GM18907 (cell line): ENCODE data around the gene DBT.
"Not testable (repeated sequence)": the region's sequence is repeated elsewhere in the genome, so short reads cannot be mapped to it uniquely, and the experiment has no call there.

Experiments
- ATAC-seq: cut with Tn5 transposase; IDR thresholded peaks from one replicate; pipeline ENCODE4 v1.9.1; 2021; ENCODE audit warnings: mild to moderate bottlenecking, moderate library complexity; ENCODE audit not compliant: unreplicated experiment

DBT gene

DNA sequence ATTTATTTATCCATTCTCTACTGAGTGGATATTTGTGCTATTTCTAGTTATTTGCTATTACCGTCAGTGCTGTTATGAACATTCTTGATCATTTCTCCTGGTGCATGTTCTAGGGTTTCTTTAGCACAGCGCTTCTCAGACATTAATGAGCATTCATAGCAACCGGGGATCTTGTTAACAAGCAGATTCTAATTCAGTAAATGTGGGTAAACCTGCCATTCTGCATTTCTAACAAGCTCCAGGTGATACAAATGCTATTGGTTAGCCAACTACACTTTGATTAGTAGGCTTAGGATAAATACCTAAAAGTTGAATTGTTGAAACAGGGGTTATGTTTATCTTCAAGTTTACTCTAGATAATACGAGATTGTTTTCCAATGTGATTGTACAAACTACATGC is 3.3 kb upstream of the DBT start:
- ATAC-seq, result no peak

DNA sequence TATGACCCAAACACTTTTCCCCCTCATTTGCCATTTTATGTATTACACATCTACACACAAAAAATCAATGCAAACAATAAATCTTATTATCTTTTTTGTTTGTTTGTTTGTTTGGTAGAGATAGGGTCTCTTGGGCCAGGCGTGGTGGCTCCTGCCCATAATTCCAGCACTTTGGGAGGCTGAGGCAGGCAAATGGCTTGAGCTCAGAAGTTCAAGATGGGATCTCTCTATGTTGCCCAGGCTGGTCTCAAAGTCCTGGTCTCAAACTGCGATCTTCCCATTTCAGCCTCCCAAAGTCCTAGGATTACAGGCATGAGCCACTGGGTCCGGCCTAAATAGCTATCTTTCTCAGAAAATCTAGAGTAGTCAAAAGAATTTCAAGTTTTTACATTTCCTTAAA is 1.2 kb upstream of the DBT start:
- no peak for ATAC-seq

DNA sequence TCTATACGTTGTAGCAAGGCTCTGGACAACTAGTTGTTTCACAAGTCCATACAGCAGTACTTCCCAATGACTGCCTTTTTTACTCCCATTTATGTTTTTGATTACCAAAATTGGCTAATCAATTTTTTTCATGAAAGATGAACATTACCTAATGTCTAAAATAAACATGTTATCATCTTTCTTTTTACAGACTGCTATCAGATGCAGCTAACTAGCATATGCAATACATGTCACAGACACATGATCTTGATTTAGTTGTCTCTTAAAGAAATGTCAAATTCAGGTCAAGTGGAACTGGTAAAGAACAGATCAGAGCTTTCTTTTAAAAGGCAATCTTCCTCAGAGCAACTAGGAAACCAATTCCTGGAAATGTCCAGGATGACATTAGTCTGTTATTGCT is 630 bp upstream of the DBT start:
- no peak for ATAC-seq

DNA sequence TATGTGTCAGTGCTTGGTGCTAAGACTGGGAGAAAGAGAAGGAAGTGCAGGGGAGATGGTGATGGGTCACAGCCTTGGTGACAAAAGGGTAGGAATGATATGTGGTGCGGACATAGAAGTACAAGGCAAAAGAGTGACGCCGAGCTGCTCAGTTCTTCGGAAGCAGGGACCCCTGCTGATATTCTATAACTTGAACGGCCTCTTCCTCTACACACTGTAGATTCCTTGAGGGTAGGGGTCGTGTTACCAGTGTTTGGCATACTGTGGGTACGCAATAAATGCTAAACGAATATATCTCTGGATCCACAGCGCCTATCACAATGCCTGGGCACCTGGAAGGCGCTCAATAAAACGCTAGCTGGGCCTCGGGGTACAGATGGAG is 488 bp downstream of the DBT start:
- ATAC-seq, result no peak

DNA sequence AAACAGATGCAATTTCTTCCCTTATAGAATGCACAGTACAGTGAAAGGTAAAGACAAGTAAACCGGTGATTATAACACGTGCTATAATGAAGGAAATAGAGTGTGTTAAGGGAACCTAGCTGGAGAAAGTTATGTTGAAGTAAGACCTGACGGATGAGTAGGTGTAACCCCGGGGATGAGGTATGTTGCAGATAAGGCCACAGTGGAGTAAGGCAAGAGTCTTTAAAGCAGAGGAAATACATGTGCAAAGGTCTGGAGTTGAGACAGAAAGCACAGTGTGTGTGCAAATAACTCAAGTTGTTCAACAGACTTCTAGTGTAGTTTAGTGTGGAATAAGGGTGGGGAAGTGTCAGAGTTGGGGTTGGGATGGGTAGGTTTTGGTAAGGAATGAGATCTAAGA is 2.9 kb downstream of the DBT start:
- ATAC-seq, result no peak

DNA sequence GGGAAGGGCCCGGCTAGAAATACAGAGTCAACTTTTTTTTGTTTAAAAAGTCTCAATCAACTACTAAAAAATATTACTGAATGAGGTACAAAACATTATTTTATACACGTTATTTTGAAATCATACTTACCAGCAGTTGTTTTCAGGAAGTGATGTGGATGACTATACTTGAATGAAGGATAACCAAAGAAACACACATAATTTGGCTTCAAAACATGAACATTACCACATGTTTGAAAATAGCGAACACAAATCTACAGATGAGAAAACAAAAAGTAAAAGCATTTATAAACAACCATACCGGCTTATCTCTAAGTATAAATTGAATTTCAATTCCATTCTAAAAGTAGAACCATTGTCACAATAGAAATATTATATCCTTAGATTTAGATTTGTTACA is 9.0 kb downstream of the DBT start:
- no peak for ATAC-seq

DNA sequence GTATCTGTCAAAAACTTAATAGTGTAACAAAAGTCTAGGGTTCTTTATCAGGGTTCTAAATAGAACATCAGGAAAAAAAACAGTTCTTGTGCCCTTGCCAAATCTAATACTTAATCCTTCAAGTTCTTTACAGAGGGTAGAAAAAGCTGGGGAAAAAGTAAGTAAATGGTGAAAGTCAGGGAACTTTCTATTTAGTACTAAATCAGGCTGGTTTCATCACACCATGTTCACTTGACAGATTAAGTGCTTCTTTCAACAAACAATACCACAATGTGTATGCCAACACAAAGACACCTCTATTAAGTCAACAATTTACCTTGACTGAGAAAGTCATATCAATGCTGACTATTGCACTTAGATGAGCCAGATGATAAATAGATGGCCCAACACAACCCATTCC is 9.7 kb downstream of the DBT start:
- no peak for ATAC-seq

DNA sequence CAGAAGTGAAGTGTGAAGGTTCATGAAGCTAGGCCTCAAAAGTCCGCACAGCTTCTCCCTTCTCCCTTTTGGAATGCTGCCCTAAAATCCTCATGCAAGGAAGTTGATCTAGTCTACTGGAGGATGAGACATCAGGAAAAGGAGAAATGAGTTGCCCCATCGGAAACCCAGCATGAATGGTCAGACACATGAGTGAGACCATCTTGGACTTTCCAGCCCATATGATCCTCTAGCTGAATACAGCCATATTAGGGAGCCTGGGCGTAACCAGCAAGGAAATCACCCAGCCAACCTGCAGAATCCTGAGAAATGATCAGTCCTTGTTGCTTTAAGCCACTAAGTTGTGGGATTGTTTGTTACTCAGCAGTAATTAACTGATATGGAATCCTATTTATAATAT is 12.5 kb downstream of the DBT start:
- ATAC-seq, result no peak

DNA sequence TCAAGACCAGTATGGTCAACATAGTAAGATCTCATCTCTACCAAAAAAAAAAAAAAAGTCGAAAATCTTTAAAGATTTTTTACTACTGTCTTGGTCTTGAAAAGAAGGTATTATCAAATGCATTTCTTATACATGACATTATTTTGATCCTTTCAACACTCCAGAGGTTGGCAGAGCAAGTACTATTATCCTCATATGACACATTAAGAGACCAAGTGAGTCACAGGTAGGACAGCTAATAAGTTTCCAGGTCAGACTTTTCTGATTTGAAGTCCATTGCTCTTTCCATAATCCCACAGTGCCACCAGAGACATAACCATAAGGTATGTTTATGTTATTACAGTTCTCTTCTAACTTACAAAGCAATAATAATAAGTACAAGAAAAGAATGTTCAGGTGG is 15.2 kb downstream of the DBT start:
- ATAC-seq, result no peak

DNA sequence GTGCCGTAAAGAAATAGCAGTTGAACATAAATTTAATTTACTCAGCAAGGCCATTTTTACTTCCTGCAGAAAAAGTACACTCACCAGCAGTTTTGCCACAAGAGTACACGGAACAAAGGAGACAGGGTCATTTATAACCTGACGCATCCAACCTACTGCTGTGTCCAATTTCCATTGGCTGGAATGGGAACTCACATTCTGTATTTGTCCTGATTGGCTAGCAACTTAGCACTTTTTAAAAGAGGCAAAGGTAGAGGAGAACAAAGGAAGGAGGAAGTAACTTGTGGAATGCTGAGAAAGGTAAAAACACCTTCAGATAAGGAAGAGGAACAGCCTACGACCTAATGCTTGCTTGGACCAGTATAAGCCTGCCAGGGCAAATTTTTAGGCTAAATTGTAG is 16.1 kb downstream of the DBT start:
- not testable (repeated sequence) for ATAC-seq

DNA sequence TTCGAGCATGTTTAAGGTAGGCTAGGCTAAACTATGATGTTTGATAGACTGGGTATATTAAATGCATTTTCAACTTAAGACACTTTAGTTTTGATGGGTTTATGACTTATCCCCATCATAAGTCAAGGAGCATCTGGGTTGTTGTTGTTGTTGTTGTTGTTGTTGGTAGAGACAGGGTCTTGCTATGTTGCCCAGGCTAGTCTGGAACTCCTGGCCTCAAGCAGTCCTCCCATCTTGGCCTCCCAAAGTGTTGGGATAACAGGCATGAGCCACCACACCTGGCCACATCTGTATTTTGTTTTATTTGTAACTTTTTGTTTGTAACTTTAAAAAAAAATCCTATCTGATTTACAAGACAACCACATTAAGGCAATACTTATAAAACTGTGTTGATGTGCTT is 17.5 kb downstream of the DBT start:
- ATAC-seq, result no peak

DNA sequence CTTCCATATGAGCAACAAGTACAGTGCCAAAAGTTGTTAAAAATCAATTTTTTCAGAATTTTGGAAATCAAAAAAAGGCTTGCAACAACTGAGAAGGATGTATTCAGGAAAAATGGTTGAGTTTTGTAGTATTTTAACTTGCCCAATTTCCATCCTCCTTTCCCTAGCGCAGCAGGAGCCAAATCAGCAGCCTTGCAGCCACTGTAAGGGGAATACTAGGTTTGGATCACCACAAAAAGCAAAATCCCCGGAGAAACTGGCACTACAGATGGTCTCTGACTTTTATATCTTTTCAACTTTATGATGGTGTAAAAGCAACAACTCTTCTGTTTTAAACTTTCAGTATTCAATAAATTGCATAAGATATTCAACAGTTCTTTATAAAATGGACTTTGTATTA is 17.9 kb downstream of the DBT start:
- ATAC-seq, result no peak

DNA sequence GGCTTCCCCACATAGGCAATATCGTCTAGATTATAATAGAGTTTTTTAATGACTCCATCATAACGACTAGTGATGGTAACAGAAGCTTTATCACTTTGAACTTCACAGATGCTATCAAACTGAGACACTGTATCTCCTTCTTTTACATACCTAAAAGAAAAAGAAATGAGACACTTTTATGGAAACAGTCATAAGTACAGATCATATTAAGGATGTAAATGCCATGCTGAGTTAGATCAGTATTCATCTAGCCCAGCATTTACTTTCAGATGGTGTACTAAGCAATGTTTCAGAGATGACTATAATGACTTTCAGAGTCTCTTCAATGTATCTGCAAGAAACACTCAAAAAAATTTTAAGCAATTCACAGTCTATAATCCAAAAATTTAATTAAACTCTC is 18.9 kb downstream of the DBT start:
- ATAC-seq, result no peak

DNA sequence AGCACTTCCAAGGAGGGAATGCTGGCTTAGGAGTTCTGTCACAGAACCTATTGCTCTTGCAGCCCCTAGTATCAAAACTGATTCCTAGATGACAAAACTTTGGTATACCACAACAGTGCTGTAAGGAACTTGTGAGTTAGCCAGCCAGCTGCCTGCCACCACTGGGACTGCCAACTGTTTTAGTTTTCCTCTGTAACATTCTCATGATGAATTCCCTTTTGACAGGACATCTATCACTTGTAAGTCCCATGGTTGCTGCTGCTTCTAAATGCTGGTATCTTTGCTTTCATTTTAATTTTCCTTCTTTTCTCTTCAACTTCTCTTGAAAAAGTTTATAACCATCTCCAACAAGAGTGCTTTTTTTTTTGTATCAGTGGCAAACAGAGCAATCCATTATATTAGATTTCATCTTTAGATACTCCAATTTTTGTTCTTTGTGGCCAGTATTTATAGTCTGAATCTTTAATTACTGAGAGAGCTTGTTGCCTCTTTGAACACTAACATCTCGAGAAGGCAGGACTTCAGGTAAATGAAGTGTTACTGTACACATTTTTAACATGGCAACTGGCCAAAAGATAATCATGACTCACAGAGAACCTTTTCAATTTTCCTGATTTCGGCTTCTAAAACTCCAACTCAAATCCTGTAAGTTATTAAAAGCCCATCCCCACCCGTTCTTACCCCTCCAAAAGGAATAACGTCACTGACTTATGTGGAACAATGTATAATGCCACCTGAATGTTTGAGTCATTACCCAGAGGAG is 19.8 kb downstream of the DBT start:
- ATAC-seq, result no peak

DNA sequence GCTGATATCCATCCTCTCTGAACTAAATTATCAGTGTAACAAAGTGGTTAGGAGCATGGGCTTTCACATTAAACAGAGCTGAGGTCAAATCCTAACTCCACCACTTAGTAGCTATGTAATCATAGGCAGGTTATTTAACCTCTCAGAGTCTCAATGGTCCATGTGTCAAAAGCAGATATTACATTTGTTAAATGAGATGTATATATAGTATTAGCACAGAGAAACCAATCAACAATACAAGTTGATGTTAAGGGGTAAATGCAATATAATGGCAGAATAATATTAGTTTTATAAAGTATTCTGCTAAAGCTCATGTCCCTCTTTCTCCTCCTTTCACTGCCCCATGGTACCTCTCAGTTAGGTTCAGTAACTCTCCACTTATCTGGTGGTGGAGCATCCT is 27.2 kb downstream of the DBT start:
- no peak for ATAC-seq

DNA sequence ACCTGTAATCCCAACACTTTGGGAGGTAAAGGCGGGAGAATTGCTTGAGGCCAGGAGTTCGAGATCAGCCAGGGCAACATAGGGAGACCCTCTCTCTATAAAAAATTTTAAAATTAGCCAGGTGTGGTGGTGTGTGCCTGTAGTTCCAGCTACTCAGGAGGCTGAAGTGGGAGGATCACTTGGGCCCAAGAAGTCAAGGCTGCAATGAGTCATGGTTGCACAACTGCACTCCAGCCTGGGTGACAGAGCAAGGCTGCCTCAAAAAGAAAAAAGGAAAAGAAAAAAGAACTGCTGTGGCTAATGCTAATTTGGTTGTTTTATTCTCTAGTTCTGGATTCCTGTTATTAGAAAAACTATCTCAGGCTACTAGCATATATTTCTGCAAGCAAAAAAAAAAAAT is 29.8 kb downstream of the DBT start:
- ATAC-seq, result no peak

DNA sequence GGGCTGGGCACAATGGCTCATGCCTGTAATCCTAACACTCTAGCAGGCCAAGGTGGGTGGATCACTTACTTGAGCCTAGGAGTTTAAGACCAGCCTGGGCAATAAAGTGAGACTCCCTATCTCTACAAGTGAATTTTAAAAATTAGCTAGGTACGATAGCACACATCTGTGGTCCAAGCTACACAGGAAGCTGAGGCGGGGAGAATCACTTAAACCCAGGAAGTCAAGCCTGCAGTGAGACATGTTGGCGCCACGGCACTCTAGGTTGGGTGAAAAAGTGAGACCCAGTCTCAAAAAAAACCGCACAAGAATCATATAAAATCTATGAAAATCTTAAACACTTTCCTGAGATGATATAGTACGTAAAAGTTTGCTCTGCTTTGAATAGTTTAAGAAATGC is 30.2 kb downstream of the DBT start:
- no peak for ATAC-seq

DNA sequence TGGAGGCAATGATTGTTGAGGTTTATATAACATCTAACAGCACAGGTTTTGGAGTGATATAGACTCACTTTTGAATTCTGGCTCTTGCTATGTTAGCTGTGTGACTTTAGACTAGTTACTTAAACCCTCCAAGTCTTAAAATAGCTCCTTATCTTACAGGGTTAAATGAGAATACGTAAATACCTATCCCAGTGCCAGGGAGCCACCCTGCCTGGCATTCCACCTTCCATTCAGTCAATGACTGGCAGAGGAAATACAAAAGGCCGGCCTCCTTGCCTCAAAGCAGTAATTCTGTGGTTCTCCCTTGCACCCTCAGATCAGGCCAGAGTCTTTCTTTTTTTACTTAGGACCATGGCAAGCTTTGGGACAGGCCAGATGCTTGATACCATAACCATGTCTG is 31.8 kb downstream of the DBT start:
- no peak for ATAC-seq

DNA sequence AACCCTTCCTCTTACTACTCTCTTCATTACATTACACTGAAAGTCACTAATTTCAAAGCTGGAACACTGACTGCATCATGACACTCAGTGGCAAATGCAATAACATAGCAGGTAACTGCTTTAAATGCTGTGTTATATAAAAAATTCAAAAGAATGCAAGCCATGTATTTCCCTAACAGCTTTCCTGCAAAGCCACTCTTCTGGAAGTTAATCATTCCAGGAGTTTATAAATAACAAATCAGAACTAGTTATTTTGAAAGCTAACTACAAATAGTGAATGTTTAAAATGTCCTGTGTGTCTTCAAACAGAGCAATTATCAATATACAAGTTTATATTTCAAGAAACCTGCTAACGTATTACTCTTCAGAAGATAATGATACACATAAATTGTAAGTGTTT is 34.5 kb downstream of the DBT start:
- ATAC-seq, result no peak

DNA sequence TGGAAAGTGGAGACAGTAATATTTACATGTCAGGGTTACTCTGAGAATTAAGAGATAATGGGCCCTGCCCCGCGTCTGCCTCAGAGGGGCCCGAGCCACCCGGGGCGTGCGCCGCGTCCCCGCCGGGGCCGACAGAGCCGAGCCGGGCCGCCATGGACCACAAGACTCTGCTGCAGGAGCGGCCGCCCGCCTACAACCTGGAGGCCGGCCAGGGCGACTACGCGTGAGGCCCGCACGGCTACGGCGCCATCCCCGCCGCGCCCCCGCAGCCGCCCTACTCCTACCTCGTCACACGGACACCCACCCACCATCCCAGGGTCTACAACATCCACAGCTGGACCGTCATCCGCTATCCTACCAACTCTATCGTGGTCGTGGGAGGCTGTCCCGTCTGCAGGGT is 36.5 kb downstream of the DBT start:
- ATAC-seq, result no peak

DNA sequence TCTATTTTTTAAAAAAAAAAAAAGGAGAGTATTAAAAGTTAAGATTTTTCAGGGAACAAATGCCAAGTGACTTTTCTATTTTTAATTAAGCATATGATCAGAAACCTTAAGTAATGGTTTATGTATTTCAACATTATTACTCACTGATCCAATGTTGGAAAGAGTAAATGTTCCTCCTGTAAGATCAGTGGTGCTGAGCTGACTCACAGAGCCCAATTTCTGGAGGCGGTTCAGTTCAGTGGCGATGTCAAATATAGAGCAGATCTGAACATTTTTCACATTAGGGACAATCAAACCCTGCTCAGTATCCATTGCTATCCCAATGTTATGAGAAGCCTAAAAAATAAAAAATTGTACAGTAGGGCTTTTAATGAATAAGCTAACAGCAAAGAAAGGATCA is 43.3 kb downstream of the DBT start:
- ATAC-seq, result no peak

DNA sequence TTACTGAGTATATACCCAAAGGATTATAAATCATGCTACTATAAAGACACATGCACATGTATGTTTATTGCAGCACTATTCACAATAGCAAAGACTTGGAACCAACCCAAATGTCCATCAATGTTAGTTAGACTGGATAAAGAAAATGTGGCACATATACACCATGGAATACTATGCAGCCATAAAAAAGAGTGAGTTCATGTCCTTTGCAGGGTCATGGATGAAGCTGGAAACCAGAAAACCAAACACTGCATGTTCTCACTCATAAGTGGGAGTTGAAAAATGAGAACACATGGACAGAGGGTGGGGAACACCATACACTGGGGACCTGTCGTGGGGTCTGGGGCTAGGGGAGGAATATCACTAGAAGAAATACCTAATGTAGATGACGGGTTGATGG is 44.0 kb downstream of the DBT start:
- not testable (repeated sequence) for ATAC-seq

DNA sequence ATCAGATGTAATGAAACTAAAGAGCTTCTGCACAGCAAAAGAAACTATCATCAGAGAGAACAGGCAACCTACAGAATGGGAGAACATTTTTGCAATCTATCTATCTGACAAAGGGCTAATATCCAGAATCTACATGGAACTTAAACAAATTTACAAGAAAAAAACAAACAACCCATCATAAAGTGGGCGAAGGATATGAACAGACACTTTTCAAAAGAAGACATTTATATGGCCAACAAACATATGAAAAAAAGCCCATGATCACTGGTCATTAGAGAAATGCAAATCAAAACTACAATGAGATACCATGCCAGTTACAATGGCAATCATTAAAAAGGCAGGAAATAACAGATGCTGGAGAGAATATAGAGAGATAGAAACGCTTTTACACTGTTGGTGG is 44.5 kb downstream of the DBT start:
- not testable (repeated sequence) for ATAC-seq
